ENCODE measurements around the gene CCNF. TPM values are rescaled to one million over a fixed set of nuclear protein-coding genes. Genes with fewer than 3 reads are reported as not detected.

CCNF gene
- total RNA-seq, 4 donors from 2014 or later = 1.2 to 2.5 (median 1.8) TPM

DNA sequence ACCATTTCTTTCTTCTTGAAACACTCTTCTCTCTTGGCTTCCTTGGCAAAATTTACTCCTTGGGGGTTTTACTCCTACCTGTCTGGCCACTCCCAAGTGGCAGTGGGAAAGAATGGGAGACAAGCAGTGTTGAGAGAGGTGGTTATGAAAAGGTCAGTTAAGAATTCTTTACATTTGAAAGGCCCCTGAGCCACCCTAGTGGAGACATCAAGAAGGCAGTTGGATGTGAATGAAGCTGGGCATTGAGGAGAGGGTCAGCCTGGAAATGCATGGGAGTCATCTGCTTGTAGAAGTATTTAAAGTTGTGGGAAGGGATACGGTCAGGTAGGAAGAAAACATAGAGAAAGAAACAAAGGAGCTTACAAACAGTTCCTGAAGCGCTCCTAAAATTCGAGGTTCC lies 42.3 kb upstream of the CCNF start:
- WGBS, 2 donors = 68 to 73% methylated on average over 3 of the region's 3 CpGs
- no peak for DNase-seq
- Histone ChIP-seq H3K36me3 (no peaks in the 10 kb centered on the region), H3K4me1 (no peaks in the 10 kb centered on the region), H3K9me3 (no peaks in the 10 kb centered on the region), H3K4me3 (replicated peaks in 1 of 3) (no peak overlapping the region), H3K27me3 (no peaks in the 10 kb centered on the region), H3K27ac (no peak overlapping the region)
- intact Hi-C loops (cut with DNase I) = no loop called here
- no peak for TF ChIP-seq POLR2A (IDR thresholded peaks at IDR 0.05)
- TF ChIP-seq, protein P1, sequence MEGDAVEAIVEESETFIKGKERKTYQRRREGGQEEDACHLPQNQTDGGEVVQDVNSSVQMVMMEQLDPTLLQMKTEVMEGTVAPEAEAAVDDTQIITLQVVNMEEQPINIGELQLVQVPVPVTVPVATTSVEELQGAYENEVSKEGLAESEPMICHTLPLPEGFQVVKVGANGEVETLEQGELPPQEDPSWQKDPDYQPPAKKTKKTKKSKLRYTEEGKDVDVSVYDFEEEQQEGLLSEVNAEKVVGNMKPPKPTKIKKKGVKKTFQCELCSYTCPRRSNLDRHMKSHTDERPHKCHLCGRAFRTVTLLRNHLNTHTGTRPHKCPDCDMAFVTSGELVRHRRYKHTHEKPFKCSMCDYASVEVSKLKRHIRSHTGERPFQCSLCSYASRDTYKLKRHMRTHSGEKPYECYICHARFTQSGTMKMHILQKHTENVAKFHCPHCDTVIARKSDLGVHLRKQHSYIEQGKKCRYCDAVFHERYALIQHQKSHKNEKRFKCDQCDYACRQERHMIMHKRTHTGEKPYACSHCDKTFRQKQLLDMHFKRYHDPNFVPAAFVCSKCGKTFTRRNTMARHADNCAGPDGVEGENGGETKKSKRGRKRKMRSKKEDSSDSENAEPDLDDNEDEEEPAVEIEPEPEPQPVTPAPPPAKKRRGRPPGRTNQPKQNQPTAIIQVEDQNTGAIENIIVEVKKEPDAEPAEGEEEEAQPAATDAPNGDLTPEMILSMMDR (IDR thresholded peaks at IDR 0.05) = no peak

DNA sequence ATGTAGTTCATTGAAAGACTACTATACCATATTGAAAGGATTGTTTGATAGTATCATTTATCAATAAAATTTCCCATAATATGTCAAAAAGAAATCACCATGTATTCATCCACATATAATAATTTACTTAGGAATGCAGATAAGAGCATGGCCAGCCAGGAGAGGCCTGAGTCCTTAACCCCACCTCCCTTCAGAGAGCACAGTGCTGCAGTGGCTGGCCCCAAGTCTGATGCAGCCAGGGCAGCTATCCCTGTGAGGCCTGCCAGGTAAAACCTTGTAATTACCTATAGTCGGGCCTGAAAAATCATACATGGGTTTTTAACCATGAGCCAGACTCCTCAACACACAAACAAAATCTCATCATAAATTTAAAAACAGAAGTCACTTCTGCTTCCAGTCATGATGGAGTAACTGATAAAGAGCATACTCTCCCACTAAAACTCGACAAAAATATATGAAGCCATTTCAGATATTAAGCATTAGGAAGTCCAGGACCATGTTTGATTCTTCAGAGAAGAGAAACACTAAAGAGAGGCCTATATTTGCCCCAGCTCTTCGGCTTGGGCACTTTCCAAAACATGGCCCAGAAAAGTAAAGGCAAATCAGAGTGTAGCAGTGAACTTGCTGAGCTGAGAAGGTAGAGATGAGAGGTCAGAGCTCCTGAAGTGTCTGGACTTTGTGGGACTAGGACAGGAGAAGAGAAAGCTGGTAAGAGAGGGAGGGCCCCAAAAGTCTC lies 40.9 kb upstream of the CCNF start:
- no peaks in the 10 kb centered on the region for H3K27me3 ChIP-seq
- TF ChIP-seq POLR2A (IDR thresholded peaks at IDR 0.05) = no peak
- TF ChIP-seq, protein P1 (IDR thresholded peaks at IDR 0.05) = no peak
- intact Hi-C loops (cut with DNase I) = no loop called here
- no peak overlapping the region for H3K4me3 ChIP-seq (replicated peaks in 1 of 3)
- no peaks in the 10 kb centered on the region for H3K4me1 ChIP-seq
- no peaks in the 10 kb centered on the region for H3K9me3 ChIP-seq
- H3K27ac ChIP-seq = no peak overlapping the region
- no peak for DNase-seq
- H3K36me3 ChIP-seq = no peaks in the 10 kb centered on the region
- 78 to 91% methylated on average over 3 of the region's 3 CpGs for WGBS, 2 donors

DNA sequence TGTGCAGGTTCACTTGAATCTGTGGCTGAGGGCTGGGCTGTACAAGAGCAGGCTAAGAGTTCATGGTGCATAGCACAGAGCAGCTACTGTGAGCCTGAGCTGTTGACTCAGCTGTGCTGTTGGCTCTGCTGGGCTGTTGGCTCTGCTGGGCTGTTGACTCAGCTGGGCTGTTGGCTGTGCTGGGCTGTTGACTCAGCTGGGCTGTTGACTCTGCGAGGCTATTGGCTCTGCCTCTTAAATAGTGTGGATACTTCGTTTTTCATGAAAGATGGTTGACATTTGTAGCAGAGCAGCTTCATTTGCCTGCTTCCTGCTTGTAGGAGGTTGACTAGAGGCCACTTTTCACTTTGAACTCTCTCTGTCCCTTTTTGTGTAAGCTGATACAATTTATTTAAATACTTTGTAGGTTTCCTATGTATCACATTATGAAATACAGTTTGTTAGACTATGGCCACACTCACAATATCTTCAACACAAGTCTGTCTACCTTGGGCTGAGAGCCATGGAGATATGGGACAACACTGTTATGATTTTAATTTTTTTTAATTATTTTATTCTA lies 40.3 kb upstream of the CCNF start:
- WGBS, 2 donors = 30 to 48% methylated on average over 2 of the region's 2 CpGs
- no peaks in the 10 kb centered on the region for H3K9me3 ChIP-seq
- no peaks in the 10 kb centered on the region for H3K4me1 ChIP-seq
- TF ChIP-seq, protein P1 (IDR thresholded peaks at IDR 0.05) = no peak
- TF ChIP-seq POLR2A (IDR thresholded peaks at IDR 0.05) = no peak
- H3K27ac ChIP-seq = no peak overlapping the region
- no peaks in the 10 kb centered on the region for H3K27me3 ChIP-seq
- no peak for DNase-seq
- intact Hi-C loops (cut with DNase I) = no loop called here
- H3K4me3 ChIP-seq (replicated peaks in 1 of 3) = no peak overlapping the region
- H3K36me3 ChIP-seq = no peaks in the 10 kb centered on the region

DNA sequence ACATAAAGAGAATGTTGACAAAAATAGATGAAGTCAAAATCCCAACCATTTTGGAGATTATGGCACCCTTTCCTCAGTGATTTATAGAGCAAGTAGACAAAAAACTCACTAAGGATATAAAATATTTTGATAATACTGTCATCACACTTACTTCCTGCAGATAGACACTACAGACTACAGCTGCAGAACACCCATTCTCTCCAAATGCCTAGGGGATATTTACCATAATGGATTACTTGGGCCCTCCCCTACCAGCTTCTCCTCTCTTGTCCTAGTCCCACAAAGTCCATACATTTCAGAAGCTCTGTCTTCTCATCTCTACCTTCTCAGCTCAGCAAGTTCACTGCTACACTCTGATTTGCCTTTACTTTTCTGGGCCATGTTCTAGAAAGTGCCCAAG lies 37.2 kb upstream of the CCNF start:
- no peaks in the 10 kb centered on the region for H3K9me3 ChIP-seq
- no peaks in the 10 kb centered on the region for H3K27me3 ChIP-seq
- H3K4me3 ChIP-seq (replicated peaks in 1 of 3) = no peak overlapping the region
- no peak for TF ChIP-seq POLR2A (IDR thresholded peaks at IDR 0.05)
- TF ChIP-seq, protein P1 (IDR thresholded peaks at IDR 0.05) = no peak
- no peaks in the 10 kb centered on the region for H3K4me1 ChIP-seq
- DNase-seq = no peak
- no peak overlapping the region for H3K27ac ChIP-seq
- intact Hi-C loops (cut with DNase I) = no loop called here
- no peaks in the 10 kb centered on the region for H3K36me3 ChIP-seq

DNA sequence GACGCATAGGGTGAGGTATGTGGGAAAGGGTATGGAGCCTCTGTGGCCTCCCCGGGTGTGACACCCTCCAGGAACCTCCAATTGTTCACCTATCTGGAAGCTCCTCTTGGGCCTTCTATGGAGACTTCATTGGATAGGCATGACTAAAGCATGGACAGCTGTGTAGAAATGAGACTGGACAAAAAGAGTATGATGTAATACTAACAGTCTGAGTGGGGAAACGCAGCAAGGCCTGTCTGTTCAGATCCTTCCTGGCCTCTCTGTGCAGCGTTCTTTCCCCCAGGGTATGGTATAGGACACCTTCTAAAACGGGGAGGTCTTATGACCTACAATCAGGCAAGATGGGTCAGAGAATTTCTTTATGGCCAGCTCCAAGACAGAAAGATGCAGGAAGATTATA lies 30.7 kb upstream of the CCNF start:
- intact Hi-C loops (cut with DNase I) = no loop called here
- H3K4me1 ChIP-seq = no peaks in the 10 kb centered on the region
- no peak for DNase-seq
- 89 to 90% methylated on average over 5 of the region's 5 CpGs for WGBS, 2 donors
- no peak for TF ChIP-seq POLR2A (IDR thresholded peaks at IDR 0.05)
- TF ChIP-seq, protein P1 (IDR thresholded peaks at IDR 0.05) = no peak
- H3K27ac ChIP-seq = no peak overlapping the region
- H3K4me3 ChIP-seq (replicated peaks in 1 of 3) = no peak overlapping the region
- H3K9me3 ChIP-seq = no peaks in the 10 kb centered on the region
- no peaks in the 10 kb centered on the region for H3K27me3 ChIP-seq
- no peaks in the 10 kb centered on the region for H3K36me3 ChIP-seq

Data from thyroid gland (tissue), 4 donors.